Osteocyte (in vitro differentiated cells): ENCODE measurements around the gene FAM131A. TPM values are rescaled to one million over a fixed set of nuclear protein-coding genes. Genes with fewer than 3 reads are reported as not detected.

Experiments
- DNase-seq: peaks from one replicate; pipeline ENCODE4 v3.0.0; 2021; ENCODE audit warnings: mixed read lengths; ENCODE audit not compliant: unreplicated experiment; ENCODE audit errors: extremely low spot score
- H3K27ac Mint-ChIP-seq: one replicate; pipeline ENCODE4 v1.8.0; 2021; ENCODE audit warnings: mild to moderate bottlenecking, mixed read lengths; ENCODE audit not compliant: unreplicated experiment
- H3K27me3 Mint-ChIP-seq: one replicate; pipeline ENCODE4 v1.8.0; 2021; ENCODE audit warnings: mixed read lengths; ENCODE audit not compliant: unreplicated experiment
- H3K36me3 Mint-ChIP-seq: one replicate; pipeline ENCODE4 v1.8.0; 2021; ENCODE audit warnings: mixed read lengths; ENCODE audit not compliant: unreplicated experiment
- H3K4me1 Mint-ChIP-seq: one replicate; pipeline ENCODE4 v1.8.0; 2021; ENCODE audit warnings: mixed read lengths; ENCODE audit not compliant: unreplicated experiment
- H3K4me3 Mint-ChIP-seq: one replicate; pipeline ENCODE4 v1.8.0; 2021; ENCODE audit warnings: mild to moderate bottlenecking, moderate library complexity, mixed read lengths; ENCODE audit not compliant: unreplicated experiment
- H3K9me3 Mint-ChIP-seq: one replicate; pipeline ENCODE4 v1.8.0; 2021; ENCODE audit warnings: mixed read lengths; ENCODE audit not compliant: unreplicated experiment
- CTCF ChIP-seq: fragments of 200-600 bp; sonication (generic); IDR thresholded peaks from 2 replicates; pipeline ENCODE4 v1.5.0; 2021; ENCODE audit warnings: antibody characterized with exemption, mild to moderate bottlenecking, moderate library complexity
- total RNA-seq: library from RNA; stranded (reverse); gene quantifications from 2 replicates; pipeline ENCODE4 v1.2.1, GENCODE V29; 2021

The FAM131A gene
- total RNA-seq, 1 donor from 2014 or later, result 11.3 TPM

GRCh38 chr3:184368116-184368515 is 30.7 kb downstream of the FAM131A start:
- Mint-ChIP-seq H3K27me3 (no peaks in the 10 kb centered on the region), H3K4me1 (peaks cover 70% of the 10 kb centered on the region)

GRCh38 chr3:184368586-184369183 is 31.3 kb downstream of the FAM131A start:
- Mint-ChIP-seq H3K36me3 (peaks cover 38% of the 10 kb centered on the region), H3K4me3 (no peak overlapping the region), H3K27ac (peak overlapping the region; percentile 71), H3K4me1 (peaks cover 72% of the 10 kb centered on the region), H3K9me3 (no peaks in the 10 kb centered on the region), H3K27me3 (no peaks in the 10 kb centered on the region)
- DNase-seq, result no peak
- TF ChIP-seq CTCF, result no peak

More at GRCh38 chr3:184368116-184368515, 30.7 kb downstream of the FAM131A start:
- peaks cover 38% of the 10 kb centered on the region for H3K36me3 Mint-ChIP-seq
- H3K9me3 Mint-ChIP-seq, result no peaks in the 10 kb centered on the region
- no peak for DNase-seq
- TF ChIP-seq CTCF, result no peak
- no peak overlapping the region for H3K4me3 Mint-ChIP-seq
- H3K27ac Mint-ChIP-seq, result no peak overlapping the region

GRCh38 chr3:184371570-184372018 is 34.2 kb downstream of the FAM131A start:
- Mint-ChIP-seq H3K9me3 (no peaks in the 10 kb centered on the region), H3K27me3 (peaks cover 20% of the 10 kb centered on the region), H3K27ac (no peak overlapping the region), H3K4me3 (peak overlapping the region; percentile 9), H3K4me1 (peaks cover 61% of the 10 kb centered on the region), H3K36me3 (peaks cover 31% of the 10 kb centered on the region)
- DNase-seq, result peak; percentile 92
- peak; percentile 96 for TF ChIP-seq CTCF

GRCh38 chr3:184372296-184372821 is 35.0 kb downstream of the FAM131A start:
- peaks cover 24% of the 10 kb centered on the region for H3K36me3 Mint-ChIP-seq
- no peak for TF ChIP-seq CTCF
- no peak for DNase-seq
- no peak overlapping the region for H3K27ac Mint-ChIP-seq
- H3K9me3 Mint-ChIP-seq, result no peaks in the 10 kb centered on the region
- no peak overlapping the region for H3K4me3 Mint-ChIP-seq
- peaks cover 54% of the 10 kb centered on the region for H3K4me1 Mint-ChIP-seq
- peaks cover 27% of the 10 kb centered on the region for H3K27me3 Mint-ChIP-seq

- no peak overlapping the region for H3K4me3 Mint-ChIP-seq
- H3K27ac Mint-ChIP-seq, result no peak overlapping the region
- TF ChIP-seq CTCF, result no peak
- peaks cover 21% of the 10 kb centered on the region for H3K36me3 Mint-ChIP-seq
- H3K4me1 Mint-ChIP-seq, result peaks cover 57% of the 10 kb centered on the region
- peaks cover 32% of the 10 kb centered on the region for H3K27me3 Mint-ChIP-seq
- no peaks in the 10 kb centered on the region for H3K9me3 Mint-ChIP-seq
- no peak for DNase-seq
These were observed 35.5 kb downstream of the FAM131A start for GRCh38 chr3:184372911-184373310.
